DND-41 (cell line): ENCODE data around the gene DDX23.

Source experiments
- ATAC-seq: fragments of 200-7000 bp; cut with Tn5 transposase; 3 replicates; pipeline ENCODE4 v1.9.1; 2021; ENCODE audit warnings: low read depth; ENCODE audit not compliant: insufficient read depth
- DNase-seq: peaks from one replicate; pipeline ENCODE4 v3.0.0-alpha.2; 2020
- H2AFZ ChIP-seq: 2 replicates; pipeline ENCODE4 v1.6.0; 2012; ENCODE audit warnings: low read depth, low read length
- H3K27ac ChIP-seq: 2 replicates; pipeline ENCODE4 v1.5.1; 2012; ENCODE audit warnings: low read length, inconsistent platforms
- H3K27me3 ChIP-seq: fragments of 200-600 bp; sonication (generic); 2 replicates; pipeline ENCODE4 v1.6.0; 2012; ENCODE audit warnings: low read length, mild to moderate bottlenecking, inconsistent platforms; ENCODE audit not compliant: insufficient read depth, poor library complexity
- H3K36me3 ChIP-seq: 2 replicates; pipeline ENCODE4 v1.5.1; 2012; ENCODE audit warnings: low read length, inconsistent platforms; ENCODE audit not compliant: insufficient read depth
- H3K4me1 ChIP-seq: 2 replicates; pipeline ENCODE4 v1.5.1; 2012; ENCODE audit warnings: mild to moderate bottlenecking, low read length; ENCODE audit not compliant: insufficient read depth
- H3K4me2 ChIP-seq: 2 replicates; pipeline ENCODE4 v1.6.0; 2012; ENCODE audit warnings: mild to moderate bottlenecking, moderate library complexity, low read length, inconsistent platforms; ENCODE audit not compliant: insufficient read depth
- H3K4me3 ChIP-seq, 2 experiments: fragments of 200-600 bp in 1 of 2; shearing (Covaris generic) in 1 of 2; 2 replicates each; pipeline ENCODE4 v1.5.1; 2012 to 2016; ENCODE audit warnings: inconsistent platforms in 2 of 2, low read length in 2 of 2, mild to moderate bottlenecking in 2 of 2, low read depth in 1 of 2, moderate library complexity in 1 of 2
- H3K79me2 ChIP-seq: 2 replicates; pipeline ENCODE4 v1.6.0; 2012; ENCODE audit warnings: low read length, inconsistent platforms; ENCODE audit not compliant: insufficient read depth
- H3K9ac ChIP-seq: 2 replicates; pipeline ENCODE4 v1.6.0; 2012; ENCODE audit warnings: low read depth, mild to moderate bottlenecking, inconsistent platforms, low read length, moderate library complexity
- H3K9me3 ChIP-seq: 2 replicates; pipeline ENCODE4 v1.5.1; 2012; ENCODE audit warnings: low read length, moderate library complexity, mild to moderate bottlenecking, inconsistent platforms; ENCODE audit not compliant: insufficient read depth, severe bottlenecking
- H4K20me1 ChIP-seq: 2 replicates; pipeline ENCODE4 v1.6.0; 2012; ENCODE audit warnings: low read length; ENCODE audit not compliant: insufficient read depth
- CTCF ChIP-seq: IDR thresholded peaks from 2 replicates; pipeline ENCODE4 v1.5.1; 2012; ENCODE audit warnings: borderline replicate concordance, low read length, moderate library complexity, mild to moderate bottlenecking; ENCODE audit not compliant: poor library complexity, severe bottlenecking; ENCODE audit errors: extremely low read depth
- EZH2 ChIP-seq: IDR thresholded peaks from 3 replicates; pipeline ENCODE4 v1.6.1; 2012; ENCODE audit warnings: borderline replicate concordance, low read depth, mild to moderate bottlenecking, moderate library complexity, low read length, inconsistent platforms; ENCODE audit not compliant: severe bottlenecking

The DDX23 gene

GRCh38 chr12:48788524-48788853 lies 63.5 kb downstream of the DDX23 start:
- peaks cover 6% of the 10 kb centered on the region for H3K27me3 ChIP-seq
- no peaks in the 10 kb centered on the region for H4K20me1 ChIP-seq
- H3K27ac ChIP-seq: no peak overlapping the region
- no peak for DNase-seq
- no peak overlapping the region for H3K9ac ChIP-seq
- no peaks in the 10 kb centered on the region for H3K79me2 ChIP-seq
- H3K4me2 ChIP-seq: no peak overlapping the region
- no peaks in the 10 kb centered on the region for H3K36me3 ChIP-seq
- H3K9me3 ChIP-seq: no peaks in the 10 kb centered on the region
- H2AFZ ChIP-seq: no peak overlapping the region
- ATAC-seq: no peak
- H3K4me3 ChIP-seq: no peak overlapping the region
- no peaks in the 10 kb centered on the region for H3K4me1 ChIP-seq
- TF ChIP-seq CTCF (no peak), EZH2 (no peak)

- ATAC-seq (no peak), DNase-seq (no peak)
- Histone ChIP-seq H3K9ac (no peak overlapping the region), H3K27ac (no peak overlapping the region), H3K27me3 (peaks cover 6% of the 10 kb centered on the region), H3K9me3 (no peaks in the 10 kb centered on the region), H3K4me2 (no peak overlapping the region), H3K36me3 (no peaks in the 10 kb centered on the region), H3K79me2 (no peaks in the 10 kb centered on the region), H4K20me1 (no peaks in the 10 kb centered on the region), H2AFZ (no peak overlapping the region), H3K4me1 (no peaks in the 10 kb centered on the region), H3K4me3 (no peak overlapping the region)
- TF ChIP-seq CTCF (no peak), EZH2 (no peak)
Observed at GRCh38 chr12:48787791-48788523, 64.0 kb downstream of the DDX23 start.

- no peak for ATAC-seq
- H3K79me2 ChIP-seq: no peaks in the 10 kb centered on the region
Observed at GRCh38 chr12:48786591-48787544, 65.1 kb downstream of the DDX23 start.

More at GRCh38 chr12:48786591-48787544, 65.1 kb downstream of the DDX23 start:
- TF ChIP-seq EZH2 (no peak), CTCF (no peak)
- Histone ChIP-seq H3K27ac (no peak overlapping the region), H3K9me3 (no peaks in the 10 kb centered on the region), H3K27me3 (peaks cover 6% of the 10 kb centered on the region), H4K20me1 (no peaks in the 10 kb centered on the region), H3K36me3 (no peaks in the 10 kb centered on the region), H3K4me1 (no peaks in the 10 kb centered on the region), H3K4me2 (no peak overlapping the region), H3K4me3 (no peak overlapping the region), H2AFZ (no peak overlapping the region), H3K9ac (no peak overlapping the region)
- DNase-seq: no peak
